Right ventricle myocardium superior (tissue), 1 donor: ENCODE results near the gene CLIP1. TPM values are rescaled to one million over a fixed set of nuclear protein-coding genes. Genes with fewer than 3 reads are reported as not detected.
"Not testable (repeated sequence)": the region's sequence is repeated elsewhere in the genome, so short reads cannot be mapped to it uniquely, and the experiment has no call there.

ENCODE experiments used
- ATAC-seq: fragments of 200-7000 bp; cut with Tn5 transposase; one replicate; pipeline ENCODE4 v1.9.1; 2020; ENCODE audit warnings: mild to moderate bottlenecking; ENCODE audit not compliant: poor library complexity
- DNase-seq: peaks from one replicate; pipeline ENCODE4 v3.0.0-alpha.2; 2020
- intact Hi-C: fragments of 100-400 bp; cut with DNase I; formaldehyde crosslinking; loops from one replicate; pipeline ENCODE4 v1.11.2; 2022
- long read RNA-seq: library from polyadenylated mRNA; unstranded; transcript quantifications from one replicate; pipeline ENCODE4 v2.0.0, GENCODE V29; 2021
- total RNA-seq: library from RNA; stranded (reverse); fragmentation: NEBNext Ultra II Directional; extraction: Animal tissue kit (Norgen Biotek cat#: 25700); gene quantifications from one replicate; pipeline ENCODE4 v1.2.1, GENCODE V29; 2021
- donor health status: DM: no; HTN: yes; CAD: no; lungs with severe emphysema.

Gene CLIP1
- 92.5 TPM for total RNA-seq
- long read RNA-seq, full-length matches to known transcripts, result 4 of 14 reads
- long read RNA-seq, partial matches to known transcripts, result 8 of 14 reads
- long read RNA-seq, other reads (novel, unspliced or antisense), result 2 of 14 reads

DNA sequence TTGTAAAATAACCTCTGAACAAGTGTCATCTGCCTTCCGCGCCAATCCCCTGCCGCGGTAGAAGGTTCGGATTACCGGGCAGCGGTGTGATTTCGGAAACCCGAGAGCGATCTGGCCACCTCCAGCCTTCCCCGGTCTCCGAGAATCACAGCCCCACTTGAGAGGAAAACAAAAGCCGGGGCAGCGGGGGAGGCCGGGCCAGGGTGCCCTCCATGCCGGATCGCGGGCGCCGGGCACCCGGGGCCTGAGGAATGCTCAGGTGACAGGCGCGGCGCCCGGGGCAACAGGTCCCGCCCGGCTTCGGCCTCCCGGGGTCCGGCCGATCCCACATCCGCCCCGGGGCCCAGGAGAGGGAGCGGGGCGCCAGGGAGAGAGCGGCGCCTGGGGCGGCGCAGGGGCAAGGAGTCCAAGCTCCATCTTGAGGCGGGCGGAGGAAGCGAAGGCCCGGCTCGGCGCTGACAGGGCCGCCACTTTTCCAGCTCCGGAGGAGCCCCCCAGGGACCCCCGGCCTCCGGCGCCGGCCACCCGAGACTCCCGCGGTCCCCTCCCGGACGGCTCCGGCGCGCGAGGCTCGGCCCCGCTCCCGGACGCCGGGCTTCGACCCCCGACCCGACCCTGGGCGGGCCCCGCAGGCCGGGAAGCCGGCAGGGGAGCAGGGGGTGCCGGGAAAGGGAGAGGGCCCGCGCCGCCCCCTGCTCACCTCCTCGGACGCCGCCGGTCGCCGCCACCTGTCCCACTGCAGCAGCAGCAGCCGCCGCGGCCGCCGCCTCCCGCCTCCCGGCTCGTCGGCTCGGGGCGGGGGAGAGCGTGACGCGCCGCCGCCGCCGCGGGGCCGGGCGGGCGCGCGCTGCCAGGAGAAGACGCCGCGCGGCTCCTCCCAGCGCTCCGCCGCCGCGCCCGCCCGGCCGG lies at the start of gene CLIP1:
CLIP1 (minus strand) TSS at position 849 of the 909 bp plus-strand sequence. CDS start 42,217 bp downstream, outside the sequence.
- peak; percentile 89 for ATAC-seq
- intact Hi-C loops, result no loop called here
- peak; percentile 79 for DNase-seq

DNA sequence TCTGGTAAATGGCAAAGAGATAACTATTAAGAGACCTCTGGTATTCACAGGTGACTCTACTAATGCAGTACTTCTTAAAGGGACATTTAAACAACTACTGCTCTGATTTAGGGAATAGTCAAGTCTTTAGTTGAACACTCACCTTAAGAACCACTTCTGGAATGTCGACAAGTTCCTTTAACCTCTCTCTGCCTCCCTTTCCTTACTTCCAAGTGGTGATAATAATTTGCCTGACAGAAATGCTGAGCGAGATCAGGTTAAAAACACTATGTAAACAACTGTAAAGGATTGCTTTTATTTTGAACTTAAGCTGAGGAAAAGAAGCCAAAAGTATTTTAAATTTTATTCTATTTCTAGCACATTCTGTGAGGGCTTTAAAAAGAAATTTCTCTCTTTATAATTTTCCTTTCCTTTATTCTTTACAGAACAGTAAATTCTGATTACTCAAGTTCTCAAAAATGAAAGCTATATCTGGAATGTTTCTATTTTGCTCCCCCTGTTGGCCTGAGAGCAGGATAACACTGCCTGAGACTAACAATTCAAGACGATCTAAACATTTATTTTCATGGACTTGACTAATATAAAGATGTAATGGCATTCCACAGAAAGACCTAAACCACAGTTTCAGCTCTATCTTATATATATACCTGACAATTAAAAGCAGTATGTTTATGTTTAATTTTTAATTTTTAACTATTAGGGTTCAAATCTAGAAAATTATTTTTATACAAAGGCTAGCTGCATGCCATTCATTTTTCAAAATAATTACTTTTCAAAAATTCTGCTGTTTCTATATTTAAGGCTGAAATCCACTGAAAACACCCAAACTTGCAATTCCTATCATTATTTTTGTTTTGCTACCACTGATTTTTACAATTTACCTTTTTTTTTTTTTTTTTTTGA lies 49.1 kb upstream of the CLIP1 start:
- intact Hi-C loops, result loop anchor here (5.0 kb wide), 1 partner anchor 69 kb away; no protein-coding TSS in a partner anchor
- ATAC-seq (peak; percentile 72), DNase-seq (no peak)

- not testable (repeated sequence) for ATAC-seq, DNase-seq
- intact Hi-C loops, result loop anchor here (5.0 kb wide), 1 partner anchor 68 kb away; no protein-coding TSS in a partner anchor
Measured at GRCh38 chr12:122470576-122470975, 48.1 kb upstream of the CLIP1 start.

- intact Hi-C loops, result loop anchor here (5.0 kb wide), 1 partner anchor 68 kb away; no protein-coding TSS in a partner anchor
- ATAC-seq, DNase-seq: not testable (repeated sequence)
Measured at GRCh38 chr12:122469856-122470255, 47.4 kb upstream of the CLIP1 start.

DNA sequence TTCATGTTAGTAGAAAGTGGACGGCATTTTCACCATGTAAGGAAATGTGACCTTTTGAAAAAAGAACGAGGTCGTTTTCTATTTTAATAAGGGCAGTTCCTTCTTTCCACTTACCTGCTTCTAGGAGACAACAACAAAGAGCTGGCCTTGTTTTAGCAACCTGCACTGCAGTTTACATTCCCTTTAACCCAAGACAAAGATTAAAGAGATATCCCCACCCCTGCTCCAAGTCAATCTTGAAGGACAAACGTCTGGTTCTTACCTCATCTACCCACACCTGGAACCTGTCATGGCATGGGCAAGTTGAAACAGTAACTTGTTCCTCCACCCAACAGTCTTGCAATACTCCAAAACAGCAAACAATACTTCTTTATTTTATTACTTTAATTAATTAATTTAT lies 45.5 kb upstream of the CLIP1 start:
- intact Hi-C loops, result no loop called here
- ATAC-seq (no peak), DNase-seq (no peak)

- intact Hi-C loops, result not testable (repeated sequence)
- peak; percentile 54 for DNase-seq
- peak; percentile 64 for ATAC-seq
Measured at GRCh38 chr12:122464317-122465042, 42.0 kb upstream of the CLIP1 start.

- intact Hi-C loops, result no loop called here
- DNase-seq (no peak), ATAC-seq (no peak)
Measured at GRCh38 chr12:122460641-122461040, 38.2 kb upstream of the CLIP1 start.

GRCh38 chr12:122460061-122460460 lies 37.6 kb upstream of the CLIP1 start:
- ATAC-seq (no peak), DNase-seq (no peak)
- intact Hi-C loops, result no loop called here

DNA sequence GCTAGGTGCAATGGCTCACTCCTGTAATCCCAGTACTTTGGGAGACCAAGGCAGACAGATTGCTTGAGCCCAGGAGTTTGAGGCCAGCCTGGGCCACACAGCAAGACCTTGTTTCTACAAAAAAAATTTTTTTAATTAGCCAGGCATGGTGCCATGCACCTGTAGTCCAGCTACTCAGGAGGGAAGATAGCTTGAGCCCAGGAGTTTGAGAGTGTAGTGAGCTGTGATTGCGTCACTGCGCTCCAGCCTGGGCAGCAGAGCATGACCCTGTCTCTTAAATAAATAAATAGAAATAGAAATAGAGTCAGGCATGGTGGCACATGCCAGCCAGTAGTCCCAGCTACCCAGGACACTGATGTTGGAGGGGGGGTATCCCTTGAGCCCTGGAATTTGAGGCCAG lies 36.7 kb upstream of the CLIP1 start:
- DNase-seq (no peak), ATAC-seq (no peak)

DNA sequence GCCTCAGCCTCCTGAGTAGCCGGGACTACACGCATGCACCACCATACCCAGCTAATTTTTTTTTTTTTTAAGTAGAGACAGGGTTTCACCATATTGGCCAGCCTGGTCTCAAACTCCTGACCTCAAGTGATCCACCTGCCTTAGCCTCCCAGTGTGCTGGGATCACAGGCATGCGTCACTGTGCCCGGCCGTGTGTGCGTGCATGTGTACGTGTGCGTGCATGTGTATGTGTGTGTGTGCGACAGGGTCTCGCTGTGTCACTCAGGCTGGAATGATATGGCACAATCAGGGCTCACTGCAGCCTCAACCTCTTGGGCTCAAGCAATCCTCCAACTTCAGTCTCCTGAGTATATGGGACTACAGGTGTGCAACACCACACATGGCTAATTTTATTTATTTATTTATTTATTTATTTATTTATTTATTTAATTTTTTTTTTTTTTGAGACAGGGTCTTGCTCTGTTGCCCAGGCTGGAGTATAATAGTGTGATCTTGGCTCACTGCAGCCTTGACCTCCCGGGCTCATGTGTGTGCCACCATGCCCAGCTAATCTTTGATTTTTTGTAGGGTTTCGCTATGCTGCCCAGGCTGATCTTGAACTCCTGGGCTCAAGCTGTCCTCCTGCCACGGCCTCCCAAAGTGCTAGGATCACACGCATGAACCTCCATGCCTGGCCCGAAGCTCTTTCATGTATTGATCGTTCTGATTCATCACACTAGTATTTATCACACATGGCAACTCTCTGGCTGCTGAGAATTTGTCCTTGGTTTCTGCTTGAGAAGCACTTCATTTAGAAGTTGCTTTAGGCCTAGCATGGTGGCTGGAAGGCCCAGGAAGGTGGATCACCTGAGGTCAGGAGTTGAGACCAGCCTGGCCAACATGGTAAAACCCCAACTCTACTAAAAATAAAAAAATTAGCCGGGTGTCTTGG lies 35.9 kb upstream of the CLIP1 start:
- intact Hi-C loops, result no loop called here
- ATAC-seq, result no peak
- no peak for DNase-seq

More for the DNA sequence above, 36.7 kb upstream of the CLIP1 start:
- intact Hi-C loops, result no loop called here

DNA sequence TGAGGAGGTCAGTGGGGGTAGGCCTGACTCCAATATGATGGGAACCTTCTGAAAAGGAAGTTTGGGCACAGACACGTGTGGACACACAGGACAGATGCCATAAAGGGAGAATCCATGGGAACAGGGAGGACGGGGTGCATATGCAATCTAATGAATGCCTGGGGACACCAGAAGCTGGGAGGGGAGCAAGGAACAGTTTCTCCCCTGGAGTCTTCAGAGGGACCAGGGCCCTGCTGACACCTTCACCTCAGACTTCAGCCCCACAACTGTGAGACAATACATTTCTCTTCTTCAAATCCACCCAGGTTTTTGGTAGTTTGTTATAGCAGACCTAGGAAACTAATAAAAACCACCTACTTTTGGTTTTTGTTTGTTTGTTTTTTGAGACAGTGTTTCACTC lies 35.2 kb upstream of the CLIP1 start:
- ATAC-seq (no peak), DNase-seq (no peak)
- intact Hi-C loops, result no loop called here

- intact Hi-C loops, result no loop called here
- DNase-seq (no peak), ATAC-seq (no peak)
Measured at GRCh38 chr12:122454739-122455138, 32.3 kb upstream of the CLIP1 start.

GRCh38 chr12:122454250-122454721 lies 31.8 kb upstream of the CLIP1 start:
- ATAC-seq (no peak), DNase-seq (no peak)
- intact Hi-C loops, result no loop called here

GRCh38 chr12:122452701-122453285 lies 30.3 kb upstream of the CLIP1 start:
- ATAC-seq, result no peak
- intact Hi-C loops, result no loop called here

DNA sequence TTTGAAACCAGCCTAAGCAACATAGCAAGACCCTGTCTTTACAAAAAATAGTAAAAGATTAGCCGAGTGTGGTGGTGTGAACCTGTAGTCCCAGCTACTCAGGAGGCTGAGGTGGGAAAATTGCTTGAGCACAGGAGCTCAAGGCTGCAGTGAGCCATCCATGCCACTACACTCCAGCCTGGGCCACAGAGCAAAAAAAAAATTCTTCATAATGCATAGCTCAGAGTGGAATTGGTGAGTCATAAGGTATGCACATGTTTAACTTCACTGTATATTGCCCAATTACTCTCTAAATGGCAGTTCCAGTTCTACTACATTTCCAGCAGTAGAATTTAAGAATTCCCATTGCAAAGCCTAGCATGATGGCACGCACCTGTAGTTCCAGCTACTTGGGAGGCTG lies 26.8 kb upstream of the CLIP1 start:
- ATAC-seq (no peak), DNase-seq (no peak)
- intact Hi-C loops, result no loop called here

More at GRCh38 chr12:122452701-122453285, 30.3 kb upstream of the CLIP1 start:
- DNase-seq, result no peak

GRCh38 chr12:122447825-122448224 lies 25.4 kb upstream of the CLIP1 start:
- intact Hi-C loops, ATAC-seq, DNase-seq: not testable (repeated sequence)

DNA sequence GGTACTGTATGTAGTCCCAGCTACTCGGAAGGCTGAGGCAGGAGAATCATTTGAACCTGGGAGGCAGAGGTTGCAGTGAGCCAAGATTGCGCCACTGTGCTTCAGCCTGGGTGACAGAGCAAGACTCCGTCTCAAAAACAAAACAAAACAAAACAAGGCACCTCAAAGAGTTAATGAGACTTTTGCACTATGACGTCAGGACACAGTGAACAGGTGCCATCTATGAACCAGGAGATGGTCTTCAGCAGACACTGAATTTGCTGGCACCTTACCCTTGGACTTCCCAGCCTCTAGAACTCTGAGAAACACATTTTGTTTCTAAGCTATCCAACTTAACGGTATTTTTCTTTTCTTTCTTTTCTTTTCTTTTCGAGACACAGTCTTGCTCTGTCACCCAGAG lies 23.9 kb upstream of the CLIP1 start:
- DNase-seq, intact Hi-C loops, ATAC-seq: not testable (repeated sequence)
